K562 (cell line): Measurements from ENCODE around the gene RGS14. TPM values are rescaled to one million over a fixed set of nuclear protein-coding genes. Genes with fewer than 3 reads are reported as not detected.
A peak's percentile ranks its signal among the peaks of the same experiment; 100 is the strongest.

Source experiments
- CTCF ChIP-seq, 3 experiments: IDR thresholded peaks in 2 of 3; conservative IDR thresholded peaks in 1 of 3; 2 replicates each; pipeline ENCODE4 v1.5.1; 2011 to 2012; ENCODE audit warnings: low read length in 3 of 3, mild to moderate bottlenecking in 3 of 3, control low read depth in 2 of 3, improper control_type of control experiment in 1 of 3, inconsistent platforms in 1 of 3, low read depth in 1 of 3, mixed read lengths in 1 of 3, moderate library complexity in 1 of 3; ENCODE audit not compliant: insufficient read depth in 2 of 3
- GABPB1 ChIP-seq: sonication (generic); formaldehyde crosslinking; IDR thresholded peaks from 2 replicates; pipeline ENCODE4 v1.8.0; 2022; ENCODE audit warnings: mild to moderate bottlenecking, missing genetic modification reagents
- NCOR1 ChIP-seq: fragments of 450-650 bp; IDR thresholded peaks from 2 replicates; pipeline ENCODE4 v1.6.1; 2016; ENCODE audit warnings: mild to moderate bottlenecking, moderate library complexity
- STAT6 ChIP-seq: sonication (generic); formaldehyde crosslinking; IDR thresholded peaks from 2 replicates; pipeline ENCODE4 v1.8.1; 2023; ENCODE audit warnings: mild to moderate bottlenecking, missing genetic modification reagents
- U2AF2 ChIP-seq: fragments of 200-400 bp; formaldehyde crosslinking; optimal IDR thresholded peaks from 2 replicates; pipeline ENCODE3; 2017; ENCODE audit warnings: low read depth, mild to moderate bottlenecking, low read length
- XRCC5 ChIP-seq: fragments of 200-400 bp; formaldehyde crosslinking; IDR thresholded peaks from 2 replicates; pipeline ENCODE4 v1.6.1; 2017; ENCODE audit warnings: low read depth, mild to moderate bottlenecking, low read length
- ZBTB34 ChIP-seq: fragments of 250-450 bp; sonication (Bioruptor Pico); IDR thresholded peaks from 2 replicates; pipeline ENCODE4 v1.8.0; 2021; ENCODE audit warnings: mild to moderate bottlenecking, moderate library complexity
- ZNF644 ChIP-seq: fragments of 200-800 bp; sonication (Bioruptor generic); IDR thresholded peaks from 2 replicates; pipeline ENCODE4 v1.6.1; 2016; ENCODE audit warnings: low read depth, missing genetic modification characterization, missing compliant biosample characterization
- polyA plus RNA-seq, 8 experiments: library from polyadenylated mRNA; depleted of rRNA in 4 of 8; stranded (reverse) in 5 of 8; unstranded in 3 of 8; fragments of >200 nt; fragmentation: Nextera tagmentation in 2 of 8; fragmentation: Illumina TruSeq in 1 of 8; extraction: Ambion mirVana in 2 of 8; extraction: Trizol in 1 of 8; gene quantifications; 2 replicates each; pipeline versions ENCODE4 v1.2.1 to v1.2.3, GENCODE V29; 2011 to 2014; ENCODE audit warnings: inconsistent platforms in 1 of 8, missing spikeins in 1 of 8
- total RNA-seq, 7 experiments: library from RNA; depleted of rRNA in 6 of 7; stranded (reverse); fragments of >200 nt in 6 of 7; fragmentation: Illumina TruSeq in 2 of 7; extraction: Trizol in 2 of 7; gene quantifications; 2 replicates each; pipeline versions ENCODE4 v1.2.1 to v1.2.3, GENCODE V29; 2011 to 2021; ENCODE audit warnings: low replicate concordance in 1 of 7

RGS14 gene
- total and polyA plus RNA-seq, 9 of the 15 experiments (the other 6 are each of a cell fraction or from before 2014, with no cell fraction given): 0.28 to 75.9 (median 34.5) TPM

GRCh38 chr5:177368869-177369644 lies 11.3 kb downstream of the RGS14 start (continued):
- no peak for TF ChIP-seq U2AF2
- TF ChIP-seq XRCC5: peak; percentile 64; the same call in 1 of the 2 replicates
- TF ChIP-seq GABPB1: no peak
- no peak for TF ChIP-seq STAT6
- no peak for TF ChIP-seq NCOR1
- TF ChIP-seq ZNF644: no peak
- no peak for TF ChIP-seq ZBTB34 (CRISPR knock-in tag)
- peak; percentile 71 to 89 (median 72) for TF ChIP-seq CTCF (IDR thresholded peaks at IDR 0.05 in 2 of 3, conservative IDR thresholded peaks at IDR 0.05 in 1 of 3; ENCODE audit: insufficient read depth in 2 of 3, low read depth in 1 of 3, low read length in 3 of 3)
